Upper lobe of left lung (tissue), 6 donors: Measurements from ENCODE around the gene TAF4. TPM values are rescaled to one million over a fixed set of nuclear protein-coding genes. Genes with fewer than 3 reads are reported as not detected.
A peak's percentile ranks its signal among the peaks of the same experiment; 100 is the strongest.
"Not testable (repeated sequence)": the region's sequence is repeated elsewhere in the genome, so short reads cannot be mapped to it uniquely, and the experiment has no call there.

Experiments
- ATAC-seq, 2 donors: fragments of 200-7000 bp; cut with Tn5 transposase; one replicate each; pipeline ENCODE4 v1.9.1; 2022; ENCODE audit warnings: mild to moderate bottlenecking in 2 of 2, moderate library complexity in 2 of 2; ENCODE audit not compliant: low FRiP score in 2 of 2
- DNase-seq, 2 donors: peaks; one replicate each; pipeline ENCODE4 v3.0.0-alpha.2; 2019 to 2020
- H3K27ac ChIP-seq, 4 donors: fragments of 200-600 bp; sonication (generic); one replicate each; pipeline ENCODE4 v1.5.1; 2016 to 2019
- H3K27me3 ChIP-seq, 4 donors: fragments of 200-600 bp; sonication (generic); one replicate each; pipeline ENCODE4 v1.5.1; 2017 to 2019
- H3K36me3 ChIP-seq, 4 donors: fragments of 200-600 bp; sonication (generic); one replicate each; pipeline ENCODE4 v1.5.1; 2016 to 2019
- H3K4me1 ChIP-seq, 4 donors: fragments of 200-600 bp; sonication (generic); one replicate each; pipeline ENCODE4 v1.5.1; 2018 to 2019
- H3K4me3 ChIP-seq, 4 donors: fragments of 200-600 bp; sonication (generic); one replicate each; pipeline ENCODE4 v1.5.1; 2017 to 2019; ENCODE audit warnings: mild to moderate bottlenecking in 2 of 4, moderate library complexity in 1 of 4
- H3K9me3 ChIP-seq, 4 donors: fragments of 200-600 bp; sonication (generic); one replicate each; pipeline ENCODE4 v1.5.1; 2018 to 2019
- EP300 ChIP-seq, 4 donors: sonication (generic); formaldehyde crosslinking; IDR thresholded peaks; one replicate each; pipeline ENCODE4 v1.5.1; 2017; ENCODE audit warnings: antibody characterized with exemption in 4 of 4, control low read depth in 2 of 4
- POLR2A ChIP-seq, 4 donors: fragments of 450-650 bp; IDR thresholded peaks; one replicate each; pipeline ENCODE4 v1.5.1; 2016 to 2017; ENCODE audit warnings: antibody characterized with exemption in 4 of 4, mild to moderate bottlenecking in 2 of 4
- POLR2AphosphoS5 ChIP-seq, 2 donors: sonication (generic); formaldehyde crosslinking; IDR thresholded peaks; one replicate each; pipeline ENCODE4 v1.5.1; 2017; ENCODE audit warnings: antibody characterized with exemption in 2 of 2
- WGBS, 2 donors: methylation state at CpG; one replicate each; pipeline ENCODE4 v1.1.5; 2017 to 2018; 5-methylcytosine and 5-hydroxymethylcytosine counted together
- total RNA-seq, 6 donors: library from RNA; depleted of rRNA in 4 of 6; stranded (reverse); fragments of >200 nt in 4 of 6; gene quantifications; one replicate each; pipeline versions ENCODE4 v1.1.0 to v1.2.1, GENCODE V29; 2016 to 2021
- TF ChIP-seq, protein P1 (sequence below), 6 experiments: fragments of 450-650 bp in 4 of 6; fragments of 200-600 bp in 2 of 6; sonication (generic) in 2 of 6; IDR thresholded peaks; one replicate each; pipeline ENCODE4 v1.5.1; 2016 to 2019; ENCODE audit warnings: antibody characterized with exemption in 6 of 6
- donor health status: DM: no; HTN: no; CAD: no; lungs with moderate emphysema.
- donor health status: DM: no; HTN: yes; CAD: no; lungs with severe emphysema.

TAF4 gene
- total RNA-seq, 6 donors from 2014 or later: 13.0 to 44.0 (median 20.7) TPM

DNA sequence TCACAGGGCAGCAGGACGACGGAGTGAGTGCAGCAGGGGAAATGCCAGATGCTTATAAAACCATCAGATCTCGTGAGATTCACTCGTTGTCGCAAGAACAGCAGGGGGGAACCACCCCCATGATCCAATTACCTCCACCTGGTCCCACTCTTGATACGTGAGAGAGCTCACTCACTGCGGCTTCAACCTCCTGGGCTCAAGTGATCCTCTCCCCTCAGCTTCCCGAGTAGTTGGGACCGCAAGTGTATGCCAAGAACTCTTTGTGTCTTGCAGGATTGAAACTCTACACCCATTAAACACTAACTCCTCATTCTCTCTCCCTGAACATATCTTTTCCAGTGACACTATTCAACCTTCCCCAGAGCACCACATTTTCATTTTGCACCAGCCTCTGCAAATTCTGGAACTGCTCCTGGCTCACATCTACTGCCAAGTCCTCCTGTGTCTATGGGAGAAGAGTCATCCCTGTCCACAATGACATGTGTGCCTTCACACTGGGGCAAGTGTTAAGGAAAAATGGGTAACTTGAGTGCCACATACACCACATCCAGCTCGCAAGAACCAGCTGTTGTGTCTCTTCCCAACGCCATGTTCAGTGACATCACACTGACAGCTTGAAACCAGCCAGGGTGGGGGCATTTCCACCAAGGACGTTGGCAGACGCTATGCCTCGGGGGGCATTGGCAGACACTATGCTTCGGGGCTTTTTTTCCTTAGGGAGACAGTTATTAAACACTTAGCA, 14.7 kb upstream of the TAF4 start:
- H3K4me3 ChIP-seq: no peak overlapping the region

DNA sequence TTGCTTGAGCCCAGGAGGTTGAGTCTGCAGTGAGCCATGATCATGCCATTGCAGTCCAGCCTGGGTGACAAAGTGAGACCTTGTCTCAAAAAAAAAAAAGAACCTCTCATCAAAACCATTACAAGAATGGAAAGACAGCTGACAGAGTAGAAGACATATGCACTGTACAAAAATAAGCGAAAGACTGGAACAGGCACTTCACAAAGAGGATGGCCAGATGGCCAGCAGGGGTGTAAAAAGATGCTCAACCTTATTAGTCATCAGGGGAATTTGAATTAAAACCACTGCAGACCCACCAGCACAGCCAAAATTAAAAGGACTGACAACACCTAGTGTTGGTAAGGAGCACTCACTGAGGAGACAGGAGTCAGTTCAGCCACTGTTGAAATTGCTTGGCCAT, 13.5 kb upstream of the TAF4 start:
- no peak for DNase-seq
- Histone ChIP-seq H3K27me3 (no peaks in the 10 kb centered on the region), H3K9me3 (peaks cover 7 to 24% (median 20%) of the 10 kb centered on the region in 4 donors), H3K27ac (no peak overlapping the region), H3K4me1 (no peaks in the 10 kb centered on the region), H3K4me3 (no peak overlapping the region), H3K36me3 (no peaks in the 10 kb centered on the region)
- whole genome bisulfite sequencing, 2 donors: 100% methylated on average over 1 of the region's 1 CpG
- ATAC-seq: no peak
- TF ChIP-seq EP300 (IDR thresholded peaks at IDR 0.05) (no peak), POLR2A (IDR thresholded peaks at IDR 0.05) (no peak), POLR2AphosphoS5 (IDR thresholded peaks at IDR 0.05) (no peak)
- TF ChIP-seq, protein P1, sequence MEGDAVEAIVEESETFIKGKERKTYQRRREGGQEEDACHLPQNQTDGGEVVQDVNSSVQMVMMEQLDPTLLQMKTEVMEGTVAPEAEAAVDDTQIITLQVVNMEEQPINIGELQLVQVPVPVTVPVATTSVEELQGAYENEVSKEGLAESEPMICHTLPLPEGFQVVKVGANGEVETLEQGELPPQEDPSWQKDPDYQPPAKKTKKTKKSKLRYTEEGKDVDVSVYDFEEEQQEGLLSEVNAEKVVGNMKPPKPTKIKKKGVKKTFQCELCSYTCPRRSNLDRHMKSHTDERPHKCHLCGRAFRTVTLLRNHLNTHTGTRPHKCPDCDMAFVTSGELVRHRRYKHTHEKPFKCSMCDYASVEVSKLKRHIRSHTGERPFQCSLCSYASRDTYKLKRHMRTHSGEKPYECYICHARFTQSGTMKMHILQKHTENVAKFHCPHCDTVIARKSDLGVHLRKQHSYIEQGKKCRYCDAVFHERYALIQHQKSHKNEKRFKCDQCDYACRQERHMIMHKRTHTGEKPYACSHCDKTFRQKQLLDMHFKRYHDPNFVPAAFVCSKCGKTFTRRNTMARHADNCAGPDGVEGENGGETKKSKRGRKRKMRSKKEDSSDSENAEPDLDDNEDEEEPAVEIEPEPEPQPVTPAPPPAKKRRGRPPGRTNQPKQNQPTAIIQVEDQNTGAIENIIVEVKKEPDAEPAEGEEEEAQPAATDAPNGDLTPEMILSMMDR (IDR thresholded peaks at IDR 0.05): no peak

More for the DNA sequence above, 14.7 kb upstream of the TAF4 start:
- Histone ChIP-seq H3K36me3 (no peaks in the 10 kb centered on the region), H3K27ac (no peak overlapping the region), H3K27me3 (no peaks in the 10 kb centered on the region), H3K9me3 (peaks cover 5 to 13% (median 12%) of the 10 kb centered on the region in 4 donors), H3K4me1 (no peaks in the 10 kb centered on the region)
- DNase-seq: no peak
- TF ChIP-seq POLR2AphosphoS5 (IDR thresholded peaks at IDR 0.05) (no peak), POLR2A (IDR thresholded peaks at IDR 0.05) (no peak), EP300 (IDR thresholded peaks at IDR 0.05) (no peak)
- TF ChIP-seq, protein P1 (IDR thresholded peaks at IDR 0.05): no peak
- WGBS, 2 donors: 58 to 64% methylated on average over 13 to 15 of the region's 15 CpGs
- ATAC-seq: no peak

DNA sequence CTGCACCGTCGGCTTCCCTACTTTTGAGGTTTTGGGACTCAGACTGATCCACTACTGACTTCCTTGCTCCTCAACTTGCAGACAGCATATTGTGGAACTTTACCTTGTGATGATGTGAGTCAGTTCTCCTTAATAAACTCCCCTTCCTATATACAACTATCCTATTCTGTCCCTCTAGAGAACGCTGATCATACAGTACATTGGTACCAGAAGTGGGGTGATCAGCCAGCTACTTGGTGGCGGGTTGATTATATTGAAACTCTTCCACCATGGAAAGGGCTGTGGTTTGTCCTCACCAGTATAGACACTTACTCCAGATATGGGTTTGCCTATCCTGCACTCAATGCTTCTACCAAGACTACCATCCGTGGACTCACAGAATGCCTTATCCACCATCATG, 7.6 kb upstream of the TAF4 start:
- H3K27ac ChIP-seq: no peak overlapping the region

DNA sequence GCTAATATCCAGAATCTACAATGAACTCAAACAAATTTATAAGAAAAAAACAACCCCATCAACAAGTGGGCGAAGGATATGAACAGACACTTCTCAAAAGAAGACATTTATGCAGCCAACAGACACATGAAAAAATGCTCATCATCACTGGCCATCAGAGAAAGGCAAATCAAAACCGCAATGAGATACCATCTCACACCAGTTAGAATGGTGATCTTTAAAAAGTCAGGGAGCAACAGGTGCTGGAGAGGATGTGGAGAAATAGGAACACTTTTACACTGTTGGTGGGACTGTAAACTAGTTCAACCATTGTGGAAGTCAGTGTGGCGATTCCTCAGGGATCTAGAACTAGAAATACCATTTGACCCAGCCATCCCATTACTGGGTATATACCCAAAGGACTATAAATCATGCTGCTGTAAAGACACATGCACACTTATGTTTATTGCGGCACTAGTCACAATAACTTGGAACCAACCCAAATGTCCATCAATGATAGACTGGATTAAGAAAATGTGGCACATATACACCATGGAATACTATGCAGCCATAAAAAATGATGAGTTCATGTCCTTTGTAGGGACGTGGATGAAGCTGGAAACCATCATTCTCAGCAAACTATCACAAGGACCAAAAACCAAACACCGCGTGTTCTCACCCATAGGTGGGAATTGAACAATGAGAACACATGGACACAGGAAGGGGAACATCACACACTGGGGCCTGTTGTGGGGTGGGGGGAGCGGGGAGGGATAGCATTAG, 6.2 kb upstream of the TAF4 start:
- H3K27ac ChIP-seq, ATAC-seq, H3K36me3 ChIP-seq, H3K27me3 ChIP-seq, DNase-seq, H3K4me3 ChIP-seq: not testable (repeated sequence)
- 77 to 80% methylated on average over 7 to 8 of the region's 8 CpGs for WGBS, 2 donors
- Histone ChIP-seq H3K9me3 (peaks cover 7 to 28% (median 27%) of the 10 kb centered on the region in 4 donors), H3K4me1 (peaks cover 8 to 13% (median 12%) of the 10 kb centered on the region in 4 donors)

More for the DNA sequence above, 7.6 kb upstream of the TAF4 start:
- DNase-seq (no peak), ATAC-seq (no peak)
- Histone ChIP-seq H3K9me3 (peaks cover 7 to 28% (median 27%) of the 10 kb centered on the region in 4 donors), H3K36me3 (no peaks in the 10 kb centered on the region), H3K4me1 (no peaks in the 10 kb centered on the region), H3K27me3 (no peaks in the 10 kb centered on the region), H3K4me3 (no peak overlapping the region)
- no peak for TF ChIP-seq POLR2AphosphoS5 (IDR thresholded peaks at IDR 0.05)
- TF ChIP-seq POLR2A (IDR thresholded peaks at IDR 0.05): no peak
- TF ChIP-seq, protein P1 (IDR thresholded peaks at IDR 0.05): no peak
- TF ChIP-seq EP300 (IDR thresholded peaks at IDR 0.05): no peak
- 89 to 97% methylated on average over 5 of the region's 5 CpGs for whole genome bisulfite sequencing, 2 donors

DNA sequence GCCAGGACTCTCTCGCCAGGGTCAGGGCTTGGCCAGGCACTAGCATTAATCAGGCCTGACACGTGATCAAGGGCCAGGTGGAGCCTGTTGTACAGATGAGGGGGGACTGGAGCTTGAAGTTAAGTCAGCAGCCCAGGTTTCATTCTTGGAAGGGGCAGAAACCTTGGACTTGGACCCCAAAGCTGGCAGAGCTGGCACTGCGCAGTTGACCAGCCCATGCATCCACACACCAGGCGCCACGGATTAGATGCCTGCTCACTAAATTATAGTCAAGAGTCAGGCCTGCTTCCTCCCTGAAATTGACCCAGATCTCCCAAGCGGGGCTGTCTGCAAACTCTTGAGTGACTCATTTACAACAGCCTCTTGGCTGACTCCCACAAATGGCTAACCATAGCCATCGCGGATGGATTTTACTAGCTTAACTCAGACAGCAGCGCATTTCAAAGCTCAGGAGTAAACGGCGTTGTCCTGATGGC, 4.1 kb upstream of the TAF4 start:
- 74 to 76% methylated on average over 11 of the region's 11 CpGs for WGBS, 2 donors
- ATAC-seq: peak in 1 of 2 donors; percentile 49
- H3K27ac ChIP-seq: no peak overlapping the region

More for the DNA sequence above, 4.1 kb upstream of the TAF4 start:
- H3K4me1 ChIP-seq: peaks cover 9 to 15% (median 14%) of the 10 kb centered on the region in 4 donors
- H3K9me3 ChIP-seq: peaks cover 0 to 14% (median 9%) of the 10 kb centered on the region in 4 donors
- no peaks in the 10 kb centered on the region for H3K27me3 ChIP-seq
- no peak for DNase-seq
- H3K36me3 ChIP-seq: no peaks in the 10 kb centered on the region
- TF ChIP-seq EP300 (IDR thresholded peaks at IDR 0.05) (no peak), POLR2A (IDR thresholded peaks at IDR 0.05) (no peak), POLR2AphosphoS5 (IDR thresholded peaks at IDR 0.05) (no peak)
- TF ChIP-seq, protein P1 (IDR thresholded peaks at IDR 0.05): no peak
- no peak overlapping the region for H3K4me3 ChIP-seq
